ENCODE measurements around the gene SEL1L2. TPM values are rescaled to one million over a fixed set of nuclear protein-coding genes. Genes with fewer than 3 reads are reported as not detected.

The SEL1L2 gene
- total and polyA plus RNA-seq, 9 of the 15 experiments (the other 6 are each of a cell fraction or from before 2014, with no cell fraction given) = not detected

DNA sequence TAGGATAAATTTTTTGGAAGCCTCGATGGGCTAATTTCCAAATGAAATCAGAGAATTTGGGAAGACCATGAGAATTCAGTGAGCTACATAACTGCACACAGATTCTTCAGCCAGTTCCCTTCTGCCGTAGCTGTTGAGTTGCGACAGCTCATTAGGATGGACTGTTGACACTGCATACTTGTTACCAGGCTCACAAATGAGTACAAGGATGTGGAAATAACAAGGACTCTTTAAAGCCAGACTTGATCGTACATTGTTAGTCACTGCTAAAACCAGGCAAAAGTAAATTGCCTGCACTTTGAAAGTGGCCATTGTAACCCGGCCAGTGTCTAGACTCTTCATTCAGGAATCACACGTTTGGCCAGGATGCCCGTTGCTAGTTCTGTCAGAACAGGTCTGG, 168.5 kb downstream of the SEL1L2 start:
- Histone ChIP-seq H3K4me2 (ENCODE audit: insufficient read depth, low read length) (no peak overlapping the region), H3K9me1 (ENCODE audit: control insufficient read depth, insufficient read depth, low read length) (no peaks in the 10 kb centered on the region), H3K9ac (ENCODE audit: insufficient read depth in 1 of 2, low read depth in 2 of 2, low read length in 2 of 2) (no peak overlapping the region), H3K9me3 (replicated peaks; ENCODE audit: control insufficient read depth, insufficient read depth, low read depth, low read length) (no peaks in the 10 kb centered on the region), H3K4me1 (replicated peaks in 1 of 2; ENCODE audit: control insufficient read depth in 2 of 2, insufficient read depth in 2 of 2, low read length in 2 of 2) (no peaks in the 10 kb centered on the region; a peak in 1 of 5 replicates), H3K79me2 (ENCODE audit: control insufficient read depth, insufficient read depth, low read length) (no peaks in the 10 kb centered on the region), H2AFZ (ENCODE audit: low read depth, low read length) (no peak overlapping the region), H3K36me3 (ENCODE audit: control insufficient read depth, insufficient read depth, low read length) (peaks cover 18% of the 10 kb centered on the region; the same call in 1 of the 3 replicates), H3K4me3 (no peak overlapping the region), H4K20me1 (replicated peaks; ENCODE audit: control insufficient read depth, insufficient read depth, low read length) (no peaks in the 10 kb centered on the region), H3K27ac (ENCODE audit: extremely low read depth, low read depth, low read length) (no peak overlapping the region), H3K27me3 (ENCODE audit: control insufficient read depth in 2 of 2, insufficient read depth in 2 of 2, low read length in 2 of 2) (no peaks in the 10 kb centered on the region; a peak in 1 of 5 replicates)
- no TSS peak for BruUV-seq (replicated peaks)
- in situ Hi-C loops (cut with MboI) (no loop called here), intact Hi-C loops (cut with micrococcal nuclease) (no loop called here)
- FAIRE-seq = no peak
- CTCF ChIA-PET (ENCODE audit: low intra/inter-chr PET ratio) = no interaction called here
- 77% methylated on average over 7 of the region's 7 CpGs for WGBS (ENCODE audit: insufficient coverage, low coverage, missing lambda C conversion rate)
- DNase-seq (ENCODE audit: extremely low read depth in 1 of 4, low spot score in 3 of 4) = no peak
- POLR2A ChIA-PET = no interaction called here
- ATAC-seq = no peak
- TF ChIP-seq, protein P1, sequence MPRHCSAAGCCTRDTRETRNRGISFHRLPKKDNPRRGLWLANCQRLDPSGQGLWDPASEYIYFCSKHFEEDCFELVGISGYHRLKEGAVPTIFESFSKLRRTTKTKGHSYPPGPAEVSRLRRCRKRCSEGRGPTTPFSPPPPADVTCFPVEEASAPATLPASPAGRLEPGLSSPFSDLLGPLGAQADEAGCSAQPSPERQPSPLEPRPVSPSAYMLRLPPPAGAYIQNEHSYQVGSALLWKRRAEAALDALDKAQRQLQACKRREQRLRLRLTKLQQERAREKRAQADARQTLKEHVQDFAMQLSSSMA (CRISPR knock-in tag; IDR thresholded peaks at IDR 0.05) = no peak
- no peak for TF ChIP-seq RB1 (IDR thresholded peaks at IDR 0.05; ENCODE audit: low read depth)
- no peak for TF ChIP-seq RBM22 (IDR thresholded peaks at IDR 0.05; ENCODE audit: low read depth, low read length, poor library complexity, severe bottlenecking)
- TF ChIP-seq, protein P2, sequence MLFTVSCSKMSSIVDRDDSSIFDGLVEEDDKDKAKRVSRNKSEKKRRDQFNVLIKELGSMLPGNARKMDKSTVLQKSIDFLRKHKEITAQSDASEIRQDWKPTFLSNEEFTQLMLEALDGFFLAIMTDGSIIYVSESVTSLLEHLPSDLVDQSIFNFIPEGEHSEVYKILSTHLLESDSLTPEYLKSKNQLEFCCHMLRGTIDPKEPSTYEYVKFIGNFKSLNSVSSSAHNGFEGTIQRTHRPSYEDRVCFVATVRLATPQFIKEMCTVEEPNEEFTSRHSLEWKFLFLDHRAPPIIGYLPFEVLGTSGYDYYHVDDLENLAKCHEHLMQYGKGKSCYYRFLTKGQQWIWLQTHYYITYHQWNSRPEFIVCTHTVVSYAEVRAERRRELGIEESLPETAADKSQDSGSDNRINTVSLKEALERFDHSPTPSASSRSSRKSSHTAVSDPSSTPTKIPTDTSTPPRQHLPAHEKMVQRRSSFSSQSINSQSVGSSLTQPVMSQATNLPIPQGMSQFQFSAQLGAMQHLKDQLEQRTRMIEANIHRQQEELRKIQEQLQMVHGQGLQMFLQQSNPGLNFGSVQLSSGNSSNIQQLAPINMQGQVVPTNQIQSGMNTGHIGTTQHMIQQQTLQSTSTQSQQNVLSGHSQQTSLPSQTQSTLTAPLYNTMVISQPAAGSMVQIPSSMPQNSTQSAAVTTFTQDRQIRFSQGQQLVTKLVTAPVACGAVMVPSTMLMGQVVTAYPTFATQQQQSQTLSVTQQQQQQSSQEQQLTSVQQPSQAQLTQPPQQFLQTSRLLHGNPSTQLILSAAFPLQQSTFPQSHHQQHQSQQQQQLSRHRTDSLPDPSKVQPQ (CRISPR knock-in tag; IDR thresholded peaks at IDR 0.05; ENCODE audit: borderline replicate concordance) = no peak
- no peak for TF ChIP-seq POLR2H (tag; IDR thresholded peaks at IDR 0.05; ENCODE audit: low read depth)
- TF ChIP-seq ZNF408 (CRISPR knock-in tag; IDR thresholded peaks at IDR 0.05; ENCODE audit: low read depth) = no peak
- no peak for TF ChIP-seq NFE2L1 (tag; IDR thresholded peaks at IDR 0.05; ENCODE audit: borderline replicate concordance, low read depth)
- no peak for TF ChIP-seq ZFPM2 (CRISPR knock-in tag; IDR thresholded peaks at IDR 0.05)
- no peak for TF ChIP-seq ZNF518B (CRISPR knock-in tag; IDR thresholded peaks at IDR 0.05)
- TF ChIP-seq HBP1 (CRISPR knock-in tag; IDR thresholded peaks at IDR 0.05) = no peak
- no peak for TF ChIP-seq HDAC3 (IDR thresholded peaks at IDR 0.05; ENCODE audit: borderline replicate concordance, partially characterized antibody)
- TF ChIP-seq ZNF165 (CRISPR knock-in tag; IDR thresholded peaks at IDR 0.05; ENCODE audit: borderline replicate concordance) = no peak
- no peak for TF ChIP-seq CBX3 (IDR thresholded peaks at IDR 0.05; ENCODE audit: borderline replicate concordance in 1 of 2, low read length in 2 of 2)
- TF ChIP-seq TAL1 (IDR thresholded peaks at IDR 0.05) = no peak

All from K562 (cell line).